ENCODE measurements around the gene CENPS. TPM values are rescaled to one million over a fixed set of nuclear protein-coding genes. Genes with fewer than 3 reads are reported as not detected.

CENPS gene
- total and polyA plus RNA-seq, 2 of the 13 experiments (the other 11 are each of a cell fraction or from before 2014, with no cell fraction given): 3.3 to 22.0 TPM

GRCh38 chr1:10489291-10490055 lies 59.2 kb downstream of the CENPS start (continued):
- TF ChIP-seq, protein P1, sequence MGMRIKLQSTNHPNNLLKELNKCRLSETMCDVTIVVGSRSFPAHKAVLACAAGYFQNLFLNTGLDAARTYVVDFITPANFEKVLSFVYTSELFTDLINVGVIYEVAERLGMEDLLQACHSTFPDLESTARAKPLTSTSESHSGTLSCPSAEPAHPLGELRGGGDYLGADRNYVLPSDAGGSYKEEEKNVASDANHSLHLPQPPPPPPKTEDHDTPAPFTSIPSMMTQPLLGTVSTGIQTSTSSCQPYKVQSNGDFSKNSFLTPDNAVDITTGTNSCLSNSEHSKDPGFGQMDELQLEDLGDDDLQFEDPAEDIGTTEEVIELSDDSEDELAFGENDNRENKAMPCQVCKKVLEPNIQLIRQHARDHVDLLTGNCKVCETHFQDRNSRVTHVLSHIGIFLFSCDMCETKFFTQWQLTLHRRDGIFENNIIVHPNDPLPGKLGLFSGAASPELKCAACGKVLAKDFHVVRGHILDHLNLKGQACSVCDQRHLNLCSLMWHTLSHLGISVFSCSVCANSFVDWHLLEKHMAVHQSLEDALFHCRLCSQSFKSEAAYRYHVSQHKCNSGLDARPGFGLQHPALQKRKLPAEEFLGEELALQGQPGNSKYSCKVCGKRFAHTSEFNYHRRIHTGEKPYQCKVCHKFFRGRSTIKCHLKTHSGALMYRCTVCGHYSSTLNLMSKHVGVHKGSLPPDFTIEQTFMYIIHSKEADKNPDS (CRISPR knock-in tag; IDR thresholded peaks at IDR 0.05): no peak
- TF ChIP-seq CREB1 (IDR thresholded peaks at IDR 0.05) (no peak), CREB1 (CRISPR knock-in tag; IDR thresholded peaks at IDR 0.05) (peak; percentile 34), ZNF143 (CRISPR knock-in tag; IDR thresholded peaks at IDR 0.05) (no peak), HNF4A (CRISPR knock-in tag; IDR thresholded peaks at IDR 0.05) (no peak), NFYB (CRISPR knock-in tag; IDR thresholded peaks at IDR 0.05) (no peak), NR2F6 (IDR thresholded peaks at IDR 0.05) (peak; percentile 65), NR2F6 (CRISPR knock-in tag; IDR thresholded peaks at IDR 0.05) (no peak), EP300 (IDR thresholded peaks at IDR 0.05; ENCODE audit: low read depth in 2 of 2, low read length in 2 of 2) (0 out of 4 replicates have a peak, but pooled peaks of 1 of the 2 experiments have one; percentile 6), EP300 (CRISPR knock-in tag; IDR thresholded peaks at IDR 0.05; ENCODE audit: borderline replicate concordance) (no peak), ZNF275 (CRISPR knock-in tag; IDR thresholded peaks at IDR 0.05; ENCODE audit: borderline replicate concordance) (no peak), MIXL1 (CRISPR knock-in tag; IDR thresholded peaks at IDR 0.05) (no peak), NR2F2 (IDR thresholded peaks at IDR 0.05; ENCODE audit: borderline replicate concordance, low read depth) (peak; percentile 57), KLF12 (CRISPR knock-in tag; IDR thresholded peaks at IDR 0.05; ENCODE audit: borderline replicate concordance) (no peak), EHMT2 (IDR thresholded peaks at IDR 0.05; ENCODE audit: borderline replicate concordance, low read depth, low read length) (no peak), ZGPAT (CRISPR knock-in tag; IDR thresholded peaks at IDR 0.05) (no peak), RNF2 (conservative IDR thresholded peaks at IDR 0.05; ENCODE audit: low read depth) (no peak), FOXA3 (CRISPR knock-in tag; IDR thresholded peaks at IDR 0.05) (peak; percentile 78), MBD4 (IDR thresholded peaks at IDR 0.05; ENCODE audit: borderline replicate concordance, low read length) (no peak), ZNF569 (CRISPR knock-in tag; IDR thresholded peaks at IDR 0.05; ENCODE audit: borderline replicate concordance) (no peak), BCL6 (CRISPR knock-in tag; IDR thresholded peaks at IDR 0.05) (no peak), HDAC2 (CRISPR knock-in tag; IDR thresholded peaks at IDR 0.05) (peak; percentile 52; the same call in 1 of the 2 replicates), GFI1 (CRISPR knock-in tag; IDR thresholded peaks at IDR 0.05; ENCODE audit: borderline replicate concordance) (peak; percentile 99), SRSF1 (optimal IDR thresholded peaks at IDR 0.05; ENCODE audit: low read depth, low read length) (no peak), JUND (CRISPR knock-in tag; IDR thresholded peaks at IDR 0.05) (no peak), RARA (CRISPR knock-in tag; IDR thresholded peaks at IDR 0.05) (0 out of 2 replicates have a peak, but pooled peaks have one; percentile 22), NFIC (IDR thresholded peaks at IDR 0.05; ENCODE audit: low read length) (no peak; the same call in 1 of the 2 replicates), PHB2 (IDR thresholded peaks at IDR 0.05; ENCODE audit: partially characterized antibody) (no peak), HMG20B (CRISPR knock-in tag; conservative IDR thresholded peaks at IDR 0.05) (peak; percentile 95)
- TF ChIP-seq, protein P2, sequence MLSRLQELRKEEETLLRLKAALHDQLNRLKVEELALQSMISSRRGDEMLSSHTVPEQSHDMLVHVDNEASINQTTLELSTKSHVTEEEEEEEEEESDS (CRISPR knock-in tag; IDR thresholded peaks at IDR 0.05; ENCODE audit: borderline replicate concordance): no peak
